HL-60/S4 (cell line): ENCODE results near the gene C18orf63.
"Not testable (repeated sequence)": the region's sequence is repeated elsewhere in the genome, so short reads cannot be mapped to it uniquely, and the experiment has no call there.

Experiments used
- in situ Hi-C: fragments of 300-500 bp; cut with MboI; formaldehyde crosslinking; loops from 2 replicates; pipeline ENCODE4 v1.14.3; 2022; ENCODE audit warnings: low sequenced_read_pairs

The C18orf63 gene

DNA sequence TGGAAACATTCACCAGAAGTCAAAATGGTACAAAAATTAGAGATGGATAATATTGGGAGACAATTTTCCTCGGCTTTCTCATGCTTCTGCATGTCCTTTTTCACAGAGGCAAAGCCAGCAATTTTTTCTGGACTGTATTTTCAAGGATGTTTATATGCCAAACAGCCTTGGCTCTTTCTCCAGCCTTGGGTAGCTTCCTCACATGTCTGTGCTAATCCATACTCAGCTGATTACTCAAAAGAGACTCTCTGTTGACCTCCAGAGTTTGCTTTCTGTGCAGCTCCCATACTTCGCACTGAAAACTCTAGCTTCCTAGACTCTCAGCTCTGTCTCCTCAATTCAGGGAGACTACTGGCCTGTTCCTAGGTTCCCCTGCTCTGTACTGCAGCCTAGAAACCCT is 10.6 kb downstream of the C18orf63 start:
- in situ Hi-C loops: no loop called here

- in situ Hi-C loops: not testable (repeated sequence)
These were observed 11.2 kb downstream of the C18orf63 start for GRCh38 chr18:74326791-74327190.

GRCh38 chr18:74328206-74328605 is 12.6 kb downstream of the C18orf63 start:
- in situ Hi-C loops: no loop called here

- in situ Hi-C loops: no loop called here
These were observed 14.1 kb downstream of the C18orf63 start for GRCh38 chr18:74329688-74330205.

GRCh38 chr18:74331404-74331803 is 15.8 kb downstream of the C18orf63 start:
- in situ Hi-C loops: no loop called here

GRCh38 chr18:74333091-74333490 is 17.5 kb downstream of the C18orf63 start:
- in situ Hi-C loops: no loop called here

- in situ Hi-C loops: no loop called here
These were observed 18.7 kb downstream of the C18orf63 start for GRCh38 chr18:74334242-74334893.

GRCh38 chr18:74336656-74337055 is 21.0 kb downstream of the C18orf63 start:
- in situ Hi-C loops: no loop called here

GRCh38 chr18:74337155-74337911 is 21.7 kb downstream of the C18orf63 start:
- in situ Hi-C loops: no loop called here

- in situ Hi-C loops: no loop called here
These were observed 22.3 kb downstream of the C18orf63 start for GRCh38 chr18:74337912-74338309.

GRCh38 chr18:74342416-74343043 is 26.9 kb downstream of the C18orf63 start:
- in situ Hi-C loops: no loop called here

GRCh38 chr18:74346206-74346605 is 30.6 kb downstream of the C18orf63 start:
- in situ Hi-C loops: no loop called here

- in situ Hi-C loops: no loop called here
These were observed 32.9 kb downstream of the C18orf63 start for GRCh38 chr18:74348581-74348980.

DNA sequence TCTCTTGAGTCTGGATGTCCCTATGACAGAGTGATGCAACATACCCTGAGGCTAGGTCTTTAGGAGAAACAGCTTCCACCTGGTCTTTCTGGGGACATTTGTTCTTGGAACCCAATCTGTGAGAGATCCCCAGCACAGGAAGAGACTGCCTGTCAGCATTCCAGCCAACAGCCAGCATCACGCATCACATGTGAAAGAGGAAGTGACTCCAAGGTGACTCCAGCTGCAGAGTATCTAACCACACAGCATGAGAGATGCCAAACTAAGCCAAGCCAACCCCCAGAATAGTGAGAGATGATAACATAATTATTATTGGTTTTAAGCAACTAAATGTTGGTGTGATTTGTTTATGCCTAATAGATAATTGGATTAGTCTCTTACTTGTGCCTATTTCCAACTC is 35.7 kb downstream of the C18orf63 start:
- in situ Hi-C loops: loop anchor here (25.0 kb wide), 1 partner anchor 211 kb away; no protein-coding TSS in a partner anchor

GRCh38 chr18:74353169-74353775 is 37.6 kb downstream of the C18orf63 start:
- in situ Hi-C loops: loop anchor here (25.0 kb wide), 1 partner anchor 209 kb away; no protein-coding TSS in a partner anchor

- in situ Hi-C loops: loop anchor here (25.0 kb wide), 1 partner anchor 205 kb away; no protein-coding TSS in a partner anchor
These were observed 41.3 kb downstream of the C18orf63 start for GRCh38 chr18:74356959-74357358.

GRCh38 chr18:74360852-74361655 is 45.4 kb downstream of the C18orf63 start:
- in situ Hi-C loops: loop anchor here (25.0 kb wide), 1 partner anchor 201 kb away; no protein-coding TSS in a partner anchor

DNA sequence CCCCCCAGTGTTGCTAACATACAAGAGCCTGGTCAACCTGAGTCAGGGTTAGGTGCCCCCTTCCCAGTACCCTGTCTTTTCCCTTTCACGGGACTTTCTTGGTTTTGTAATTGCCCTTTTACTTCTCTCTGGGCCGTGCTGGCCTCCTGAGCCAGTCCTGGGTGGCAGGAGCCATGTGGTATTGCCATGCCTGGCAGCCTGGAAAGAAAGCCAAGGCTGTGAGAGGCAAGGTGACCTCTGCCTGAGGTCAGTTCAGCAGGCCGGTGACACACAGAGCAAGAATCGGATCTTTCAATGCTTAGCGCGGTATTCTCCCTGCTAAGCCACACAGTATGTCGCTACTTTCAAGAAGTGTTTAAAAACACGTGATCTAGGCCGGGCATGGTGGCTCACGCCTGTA is 52.3 kb downstream of the C18orf63 start:
- in situ Hi-C loops: loop anchor here (25.0 kb wide), 1 partner anchor 194 kb away; no protein-coding TSS in a partner anchor

DNA sequence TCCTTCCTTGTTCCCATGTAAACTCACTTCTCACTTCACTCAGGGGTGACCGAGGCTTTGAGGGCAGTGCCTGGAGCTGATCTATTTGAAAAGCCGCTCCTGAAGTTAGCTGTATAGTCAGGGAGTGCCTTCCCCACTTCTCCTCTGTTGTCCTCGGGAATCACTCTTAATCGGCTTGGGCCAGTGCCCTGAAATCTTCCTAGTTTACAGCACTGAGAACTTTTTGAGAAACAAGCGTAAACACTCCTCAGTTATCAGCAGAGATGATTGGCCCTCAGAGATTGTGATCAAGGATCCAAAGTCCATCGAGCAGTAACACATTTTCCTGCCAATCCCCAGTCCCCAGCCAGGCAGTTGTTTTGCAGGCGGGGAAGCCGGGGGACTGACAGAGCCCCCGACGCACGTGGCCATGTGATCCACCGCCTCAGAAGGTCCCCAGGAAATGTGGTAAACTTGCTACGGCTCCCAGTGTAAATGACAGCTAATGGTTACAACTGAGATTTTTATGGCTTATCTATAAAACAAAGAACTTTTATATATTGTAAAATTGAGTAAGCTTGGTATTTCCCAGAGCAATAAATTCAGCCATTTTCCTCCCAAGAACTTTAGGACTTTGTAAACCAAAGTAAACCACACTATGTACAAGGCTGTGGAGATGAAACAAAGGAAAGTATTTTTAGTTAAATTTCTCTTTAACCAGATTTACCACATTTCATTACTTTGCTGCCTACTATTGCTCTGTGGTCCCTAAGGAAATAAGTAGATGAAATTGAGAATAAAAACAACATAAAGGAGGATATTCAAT is 53.5 kb downstream of the C18orf63 start:
- in situ Hi-C loops: loop anchor here (25.0 kb wide), 1 partner anchor 193 kb away; no protein-coding TSS in a partner anchor
